WTC11 (cell line): Measurements from ENCODE around the gene MRPL51.

Experiments used
- ATF1 ChIP-seq: sonication (generic); formaldehyde crosslinking; IDR thresholded peaks from 2 replicates; pipeline ENCODE4 v1.8.1; 2023; ENCODE audit warnings: mild to moderate bottlenecking, moderate library complexity, missing genetic modification reagents
- CREB1 ChIP-seq: sonication (generic); formaldehyde crosslinking; IDR thresholded peaks from 2 replicates; pipeline ENCODE4 v1.8.0; 2023; ENCODE audit warnings: mild to moderate bottlenecking, missing genetic modification reagents
- RELA ChIP-seq: sonication (generic); formaldehyde crosslinking; IDR thresholded peaks from 2 replicates; pipeline ENCODE4 v1.8.1; 2022; ENCODE audit warnings: missing genetic modification reagents, mild to moderate bottlenecking, borderline replicate concordance
- TEAD1 ChIP-seq: sonication (generic); formaldehyde crosslinking; IDR thresholded peaks from 2 replicates; pipeline ENCODE4 v1.8.0; 2022; ENCODE audit warnings: mild to moderate bottlenecking, missing genetic modification reagents
- ZNF121 ChIP-seq: sonication (generic); formaldehyde crosslinking; IDR thresholded peaks from 2 replicates; pipeline ENCODE4 v1.8.0; 2023; ENCODE audit warnings: missing genetic modification reagents
- ZNF138 ChIP-seq: sonication (generic); formaldehyde crosslinking; conservative IDR thresholded peaks from 2 replicates; pipeline ENCODE4 v1.8.1; 2022; ENCODE audit warnings: mild to moderate bottlenecking, moderate library complexity, missing genetic modification reagents
- TF ChIP-seq, protein P1 (sequence below): sonication (generic); formaldehyde crosslinking; IDR thresholded peaks from 2 replicates; pipeline ENCODE4 v1.8.1; 2023; ENCODE audit warnings: mild to moderate bottlenecking, missing genetic modification reagents
- TF ChIP-seq, protein P2 (sequence below): fragments of 200-600 bp; IDR thresholded peaks from 2 replicates; pipeline ENCODE4 v1.8.0; 2022; ENCODE audit warnings: antibody characterized with exemption
- TF ChIP-seq, protein P3 (sequence below): sonication (generic); formaldehyde crosslinking; IDR thresholded peaks from 2 replicates; pipeline ENCODE4 v1.8.0; 2023; ENCODE audit warnings: missing genetic modification reagents
- TF ChIP-seq, protein P4 (sequence below): fragments of 250-450 bp; sonication (Bioruptor Pico); IDR thresholded peaks from 2 replicates; pipeline ENCODE4 v2.1.2; 2022; ENCODE audit warnings: mild to moderate bottlenecking, moderate library complexity
- TF ChIP-seq, protein P5 (sequence below): sonication (generic); formaldehyde crosslinking; IDR thresholded peaks from 2 replicates; pipeline ENCODE4 v1.8.0; 2022; ENCODE audit warnings: mild to moderate bottlenecking, missing genetic modification reagents

DNA sequence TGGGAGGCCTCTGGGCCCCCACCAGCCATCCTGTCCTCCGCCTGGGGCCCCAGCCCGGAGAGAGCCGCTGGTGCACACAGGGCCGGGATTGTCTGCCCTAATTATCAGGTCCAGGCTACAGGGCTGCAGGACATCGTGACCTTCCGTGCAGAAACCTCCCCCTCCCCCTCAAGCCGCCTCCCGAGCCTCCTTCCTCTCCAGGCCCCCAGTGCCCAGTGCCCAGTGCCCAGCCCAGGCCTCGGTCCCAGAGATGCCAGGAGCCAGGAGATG lies 40.5 kb upstream of the MRPL51 start:
- TF ChIP-seq, protein P1, sequence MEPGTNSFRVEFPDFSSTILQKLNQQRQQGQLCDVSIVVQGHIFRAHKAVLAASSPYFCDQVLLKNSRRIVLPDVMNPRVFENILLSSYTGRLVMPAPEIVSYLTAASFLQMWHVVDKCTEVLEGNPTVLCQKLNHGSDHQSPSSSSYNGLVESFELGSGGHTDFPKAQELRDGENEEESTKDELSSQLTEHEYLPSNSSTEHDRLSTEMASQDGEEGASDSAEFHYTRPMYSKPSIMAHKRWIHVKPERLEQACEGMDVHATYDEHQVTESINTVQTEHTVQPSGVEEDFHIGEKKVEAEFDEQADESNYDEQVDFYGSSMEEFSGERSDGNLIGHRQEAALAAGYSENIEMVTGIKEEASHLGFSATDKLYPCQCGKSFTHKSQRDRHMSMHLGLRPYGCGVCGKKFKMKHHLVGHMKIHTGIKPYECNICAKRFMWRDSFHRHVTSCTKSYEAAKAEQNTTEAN (CRISPR knock-in tag): no peak
- TF ChIP-seq, protein P2, sequence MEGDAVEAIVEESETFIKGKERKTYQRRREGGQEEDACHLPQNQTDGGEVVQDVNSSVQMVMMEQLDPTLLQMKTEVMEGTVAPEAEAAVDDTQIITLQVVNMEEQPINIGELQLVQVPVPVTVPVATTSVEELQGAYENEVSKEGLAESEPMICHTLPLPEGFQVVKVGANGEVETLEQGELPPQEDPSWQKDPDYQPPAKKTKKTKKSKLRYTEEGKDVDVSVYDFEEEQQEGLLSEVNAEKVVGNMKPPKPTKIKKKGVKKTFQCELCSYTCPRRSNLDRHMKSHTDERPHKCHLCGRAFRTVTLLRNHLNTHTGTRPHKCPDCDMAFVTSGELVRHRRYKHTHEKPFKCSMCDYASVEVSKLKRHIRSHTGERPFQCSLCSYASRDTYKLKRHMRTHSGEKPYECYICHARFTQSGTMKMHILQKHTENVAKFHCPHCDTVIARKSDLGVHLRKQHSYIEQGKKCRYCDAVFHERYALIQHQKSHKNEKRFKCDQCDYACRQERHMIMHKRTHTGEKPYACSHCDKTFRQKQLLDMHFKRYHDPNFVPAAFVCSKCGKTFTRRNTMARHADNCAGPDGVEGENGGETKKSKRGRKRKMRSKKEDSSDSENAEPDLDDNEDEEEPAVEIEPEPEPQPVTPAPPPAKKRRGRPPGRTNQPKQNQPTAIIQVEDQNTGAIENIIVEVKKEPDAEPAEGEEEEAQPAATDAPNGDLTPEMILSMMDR: no peak
- no peak for TF ChIP-seq TEAD1 (CRISPR knock-in tag)
- TF ChIP-seq, protein P3, sequence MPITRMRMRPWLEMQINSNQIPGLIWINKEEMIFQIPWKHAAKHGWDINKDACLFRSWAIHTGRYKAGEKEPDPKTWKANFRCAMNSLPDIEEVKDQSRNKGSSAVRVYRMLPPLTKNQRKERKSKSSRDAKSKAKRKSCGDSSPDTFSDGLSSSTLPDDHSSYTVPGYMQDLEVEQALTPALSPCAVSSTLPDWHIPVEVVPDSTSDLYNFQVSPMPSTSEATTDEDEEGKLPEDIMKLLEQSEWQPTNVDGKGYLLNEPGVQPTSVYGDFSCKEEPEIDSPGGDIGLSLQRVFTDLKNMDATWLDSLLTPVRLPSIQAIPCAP: no peak
- TF ChIP-seq, protein P4, sequence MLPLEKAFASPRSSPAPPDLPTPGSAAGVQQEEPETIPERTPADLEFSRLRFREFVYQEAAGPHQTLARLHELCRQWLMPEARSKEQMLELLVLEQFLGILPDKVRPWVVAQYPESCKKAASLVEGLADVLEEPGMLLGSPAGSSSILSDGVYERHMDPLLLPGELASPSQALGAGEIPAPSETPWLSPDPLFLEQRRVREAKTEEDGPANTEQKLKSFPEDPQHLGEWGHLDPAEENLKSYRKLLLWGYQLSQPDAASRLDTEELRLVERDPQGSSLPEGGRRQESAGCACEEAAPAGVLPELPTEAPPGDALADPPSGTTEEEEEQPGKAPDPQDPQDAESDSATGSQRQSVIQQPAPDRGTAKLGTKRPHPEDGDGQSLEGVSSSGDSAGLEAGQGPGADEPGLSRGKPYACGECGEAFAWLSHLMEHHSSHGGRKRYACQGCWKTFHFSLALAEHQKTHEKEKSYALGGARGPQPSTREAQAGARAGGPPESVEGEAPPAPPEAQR (CRISPR knock-in tag): no peak
- no peak for TF ChIP-seq ZNF121 (CRISPR knock-in tag)
- TF ChIP-seq CREB1 (CRISPR knock-in tag): no peak
- no peak for TF ChIP-seq ZNF138 (CRISPR knock-in tag)
- TF ChIP-seq, protein P5, sequence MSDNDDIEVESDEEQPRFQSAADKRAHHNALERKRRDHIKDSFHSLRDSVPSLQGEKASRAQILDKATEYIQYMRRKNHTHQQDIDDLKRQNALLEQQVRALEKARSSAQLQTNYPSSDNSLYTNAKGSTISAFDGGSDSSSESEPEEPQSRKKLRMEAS (CRISPR knock-in tag): no peak
- TF ChIP-seq ATF1 (CRISPR knock-in tag): 0 out of 2 replicates have a peak, but pooled peaks have one; percentile 34
- TF ChIP-seq RELA: no peak
